ENCODE results near the gene YTHDF2. TPM values are rescaled to one million over a fixed set of nuclear protein-coding genes. Genes with fewer than 3 reads are reported as not detected.

The YTHDF2 gene
- total RNA-seq, 1 donor from 2014 or later: 97.5 TPM

GRCh38 chr1:28796352-28797211 lies 59.8 kb downstream of the YTHDF2 start:
- Mint-ChIP-seq H3K4me1 (ENCODE audit: low read depth, unreplicated experiment) (peaks cover 3% of the 10 kb centered on the region), H3K27ac (ENCODE audit: unreplicated experiment) (no peak overlapping the region), H3K36me3 (ENCODE audit: low read depth, unreplicated experiment) (no peaks in the 10 kb centered on the region), H3K27me3 (ENCODE audit: low read depth, unreplicated experiment) (peaks cover 26% of the 10 kb centered on the region), H3K9me3 (ENCODE audit: unreplicated experiment) (no peaks in the 10 kb centered on the region), H3K4me3 (ENCODE audit: unreplicated experiment) (no peak overlapping the region)
- no peaks in the 10 kb centered on the region for H3K79me2 ChIP-seq (ENCODE audit: insufficient read depth, low read length)
- H3K4me2 ChIP-seq (ENCODE audit: low read length): no peak overlapping the region
- H4K20me1 ChIP-seq (ENCODE audit: insufficient read depth, low read length): no peaks in the 10 kb centered on the region
- DNase-seq (ENCODE audit: low read depth): no peak
- H3K27me3 ChIP-seq (ENCODE audit: insufficient read depth, low read length): peaks cover 17% of the 10 kb centered on the region
- H3K9me3 ChIP-seq (ENCODE audit: insufficient read depth, low read depth, low read length): no peaks in the 10 kb centered on the region
- H3K36me3 ChIP-seq (ENCODE audit: insufficient read depth, low read length): no peaks in the 10 kb centered on the region
- FAIRE-seq: no peak
- H3K27ac ChIP-seq (ENCODE audit: low read depth, low read length): no peak overlapping the region
- H2AFZ ChIP-seq (ENCODE audit: low read depth, low read length): no peak overlapping the region
- no peak overlapping the region for H3K9ac ChIP-seq (ENCODE audit: low read length)
- no peak for TF ChIP-seq CTCF (IDR thresholded peaks at IDR 0.05; ENCODE audit: insufficient read depth, low read depth, low read length)
- TF ChIP-seq EZH2 (IDR thresholded peaks at IDR 0.05; ENCODE audit: insufficient read depth, low read length): no peak
- H3K4me3 ChIP-seq (ENCODE audit: insufficient read depth, low read depth, low read length): no peak overlapping the region
- no peaks in the 10 kb centered on the region for H3K4me1 ChIP-seq (ENCODE audit: insufficient read depth, low read length)

DNA sequence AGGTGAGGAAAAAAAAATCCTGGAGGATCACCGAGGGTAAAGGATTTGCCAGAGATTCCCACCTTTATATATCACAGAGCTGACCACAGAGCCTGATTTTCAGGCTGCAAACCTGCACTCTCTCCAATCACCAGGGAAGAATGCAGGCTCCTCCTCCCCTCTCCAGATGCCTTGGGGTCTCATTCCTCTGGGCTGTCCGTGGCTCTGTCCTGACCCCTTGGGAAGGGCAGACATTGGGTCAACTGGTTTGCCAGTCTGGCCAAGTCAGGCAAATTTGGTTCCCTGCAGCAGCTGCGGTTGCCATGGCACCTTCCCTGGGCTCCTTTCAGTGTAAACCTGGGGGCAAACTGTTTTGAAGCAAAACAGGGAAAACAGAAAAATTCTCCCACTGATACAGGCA lies 63.6 kb downstream of the YTHDF2 start:
- Histone ChIP-seq H4K20me1 (ENCODE audit: insufficient read depth, low read length) (no peaks in the 10 kb centered on the region), H3K79me2 (ENCODE audit: insufficient read depth, low read length) (no peaks in the 10 kb centered on the region), H3K4me1 (ENCODE audit: insufficient read depth, low read length) (no peaks in the 10 kb centered on the region), H3K9me3 (ENCODE audit: insufficient read depth, low read depth, low read length) (no peaks in the 10 kb centered on the region), H3K4me3 (ENCODE audit: insufficient read depth, low read depth, low read length) (no peak overlapping the region), H3K4me2 (ENCODE audit: low read length) (no peak overlapping the region), H3K27ac (ENCODE audit: low read depth, low read length) (no peak overlapping the region), H3K27me3 (ENCODE audit: insufficient read depth, low read length) (peaks cover 17% of the 10 kb centered on the region), H3K9ac (ENCODE audit: low read length) (no peak overlapping the region), H3K36me3 (ENCODE audit: insufficient read depth, low read length) (no peaks in the 10 kb centered on the region), H2AFZ (ENCODE audit: low read depth, low read length) (no peak overlapping the region)
- no peak for TF ChIP-seq EZH2 (IDR thresholded peaks at IDR 0.05; ENCODE audit: insufficient read depth, low read length)
- no peak for TF ChIP-seq CTCF (IDR thresholded peaks at IDR 0.05; ENCODE audit: insufficient read depth, low read depth, low read length)
- Mint-ChIP-seq H3K27me3 (ENCODE audit: low read depth, unreplicated experiment) (peaks cover 27% of the 10 kb centered on the region), H3K4me3 (ENCODE audit: unreplicated experiment) (no peak overlapping the region), H3K9me3 (ENCODE audit: unreplicated experiment) (peaks cover 19% of the 10 kb centered on the region), H3K36me3 (ENCODE audit: low read depth, unreplicated experiment) (peaks cover 3% of the 10 kb centered on the region), H3K4me1 (ENCODE audit: low read depth, unreplicated experiment) (peaks cover 5% of the 10 kb centered on the region), H3K27ac (ENCODE audit: unreplicated experiment) (peak overlapping the region; percentile 77)
- no peak for FAIRE-seq
- DNase-seq (ENCODE audit: low read depth): no peak

GRCh38 chr1:28801461-28801860 lies 64.7 kb downstream of the YTHDF2 start:
- no peaks in the 10 kb centered on the region for H3K9me3 ChIP-seq (ENCODE audit: insufficient read depth, low read depth, low read length)
- peaks cover 3% of the 10 kb centered on the region for H3K36me3 Mint-ChIP-seq (ENCODE audit: low read depth, unreplicated experiment)
- no peaks in the 10 kb centered on the region for H3K4me1 ChIP-seq (ENCODE audit: insufficient read depth, low read length)
- H3K9ac ChIP-seq (ENCODE audit: low read length): no peak overlapping the region
- H3K4me3 ChIP-seq (ENCODE audit: insufficient read depth, low read depth, low read length): no peak overlapping the region
- no peak for DNase-seq (ENCODE audit: low read depth)
- no peak overlapping the region for H3K27ac ChIP-seq (ENCODE audit: low read depth, low read length)
- no peak overlapping the region for H2AFZ ChIP-seq (ENCODE audit: low read depth, low read length)
- no peak overlapping the region for H3K4me3 Mint-ChIP-seq (ENCODE audit: unreplicated experiment)
- peaks cover 22% of the 10 kb centered on the region for H3K9me3 Mint-ChIP-seq (ENCODE audit: unreplicated experiment)
- FAIRE-seq: no peak
- H4K20me1 ChIP-seq (ENCODE audit: insufficient read depth, low read length): no peaks in the 10 kb centered on the region
- no peak overlapping the region for H3K4me2 ChIP-seq (ENCODE audit: low read length)
- no peaks in the 10 kb centered on the region for H3K79me2 ChIP-seq (ENCODE audit: insufficient read depth, low read length)
- H3K36me3 ChIP-seq (ENCODE audit: insufficient read depth, low read length): no peaks in the 10 kb centered on the region
- no peak overlapping the region for H3K27ac Mint-ChIP-seq (ENCODE audit: unreplicated experiment)
- peaks cover 5% of the 10 kb centered on the region for H3K4me1 Mint-ChIP-seq (ENCODE audit: low read depth, unreplicated experiment)
- peaks cover 14% of the 10 kb centered on the region for H3K27me3 ChIP-seq (ENCODE audit: insufficient read depth, low read length)
- H3K27me3 Mint-ChIP-seq (ENCODE audit: low read depth, unreplicated experiment): peaks cover 28% of the 10 kb centered on the region
- TF ChIP-seq CTCF (IDR thresholded peaks at IDR 0.05; ENCODE audit: insufficient read depth, low read depth, low read length) (no peak), EZH2 (IDR thresholded peaks at IDR 0.05; ENCODE audit: insufficient read depth, low read length) (no peak)
